Activated B cell treated with CpG ODN at 0.5 μM for 24 hours (primary cell): ENCODE data around the gene USP37. TPM values are rescaled to one million over a fixed set of nuclear protein-coding genes. Genes with fewer than 3 reads are reported as not detected.

Experiments
- ATAC-seq: fragments of 200-7000 bp; cut with Tn5 transposase; one replicate; pipeline ENCODE4 v1.10.0; 2021; ENCODE audit warnings: low read depth, mild to moderate bottlenecking, moderate library complexity
- CTCF ChIA-PET: fragments of 350-600 bp; sonication (Branson Sonifier 250); formaldehyde crosslinking; loops from one replicate; lab custom pipeline; 2021; ENCODE audit warnings: antibody characterized with exemption; lab: Charles Lee
- POLR2A ChIA-PET: fragments of 350-600 bp; sonication (Branson Sonifier 250); formaldehyde crosslinking; loops from one replicate; lab custom pipeline; 2021; ENCODE audit warnings: antibody characterized with exemption; lab: Charles Lee
- DNase-seq: peaks from one replicate; pipeline ENCODE4 v3.0.0; 2022
- H3K27ac Mint-ChIP-seq: one replicate; pipeline ENCODE4 v1.8.0; 2020; ENCODE audit warnings: mixed read lengths
- H3K27me3 Mint-ChIP-seq: one replicate; pipeline ENCODE4 v1.8.0; 2021; ENCODE audit warnings: mixed read lengths
- H3K36me3 Mint-ChIP-seq: one replicate; pipeline ENCODE4 v1.8.0; 2021; ENCODE audit warnings: low read depth, mixed read lengths
- H3K4me1 Mint-ChIP-seq: one replicate; pipeline ENCODE4 v1.8.0; 2021; ENCODE audit warnings: mixed read lengths
- H3K4me3 Mint-ChIP-seq: one replicate; pipeline ENCODE4 v1.8.0; 2020; ENCODE audit warnings: mild to moderate bottlenecking, mixed read lengths
- H3K9me3 Mint-ChIP-seq: one replicate; pipeline ENCODE4 v1.8.0; 2020; ENCODE audit warnings: mixed read lengths
- CTCF ChIP-seq: fragments of 200-600 bp; IDR thresholded peaks from one replicate; pipeline ENCODE4 v1.8.0; 2022; ENCODE audit warnings: antibody characterized with exemption, mild to moderate bottlenecking
- intact Hi-C: fragments of 100-400 bp; cut with micrococcal nuclease; formaldehyde crosslinking; loops from one replicate; pipeline ENCODE4 v1.15.1; 2024
- total RNA-seq: library from RNA; stranded (reverse); gene quantifications from 2 replicates; pipeline ENCODE4 v1.2.3, GENCODE V29; 2022

Gene USP37
- total RNA-seq, 1 donor from 2014 or later: 23.1 TPM

GRCh38 chr2:218422403-218423086 lies 145.6 kb downstream of the USP37 start:
- no peak overlapping the region for H3K4me3 Mint-ChIP-seq
- H3K36me3 Mint-ChIP-seq: no peaks in the 10 kb centered on the region
- ChIA-PET CTCF (no interaction called here), POLR2A (no interaction called here)
- ATAC-seq (no peak), DNase-seq (no peak)
- H3K27me3 Mint-ChIP-seq: no peaks in the 10 kb centered on the region
- H3K27ac Mint-ChIP-seq: no peak overlapping the region
- no peak for TF ChIP-seq CTCF
- no peaks in the 10 kb centered on the region for H3K9me3 Mint-ChIP-seq
- intact Hi-C loops: no loop called here
- H3K4me1 Mint-ChIP-seq: no peaks in the 10 kb centered on the region

- Mint-ChIP-seq H3K27me3 (no peaks in the 10 kb centered on the region), H3K27ac (no peak overlapping the region), H3K4me1 (no peaks in the 10 kb centered on the region), H3K9me3 (no peaks in the 10 kb centered on the region), H3K4me3 (no peak overlapping the region), H3K36me3 (no peaks in the 10 kb centered on the region)
- intact Hi-C loops: no loop called here
- ATAC-seq: no peak
- ChIA-PET POLR2A (interaction anchor here (0.7 kb wide), 2 partner anchors 56 to 488 kb away, joined by 3 to 11 read pairs; no protein-coding TSS in a partner anchor), CTCF (no interaction called here)
- no peak for DNase-seq
- TF ChIP-seq CTCF: no peak
These were observed 147.1 kb downstream of the USP37 start for GRCh38 chr2:218421027-218421426.

- CTCF ChIA-PET: no interaction called here
- Mint-ChIP-seq H3K9me3 (no peaks in the 10 kb centered on the region), H3K4me1 (no peaks in the 10 kb centered on the region)
These were observed 148.4 kb downstream of the USP37 start for GRCh38 chr2:218419630-218420216.

GRCh38 chr2:218418717-218419458 lies 149.3 kb downstream of the USP37 start, which contains the start of gene VIL1:
VIL1 (plus strand) TSS chr2:218419123; CDS start chr2:218423779, 4,656 bp downstream.
- no peak for ATAC-seq
- POLR2A ChIA-PET: no interaction called here

More at GRCh38 chr2:218419630-218420216, 148.4 kb downstream of the USP37 start:
- ATAC-seq (no peak), DNase-seq (no peak)
- H3K27me3 Mint-ChIP-seq: no peaks in the 10 kb centered on the region
- H3K36me3 Mint-ChIP-seq: no peaks in the 10 kb centered on the region
- TF ChIP-seq CTCF: no peak
- H3K4me3 Mint-ChIP-seq: no peak overlapping the region
- intact Hi-C loops: no loop called here
- POLR2A ChIA-PET: interaction anchor here (0.7 kb wide), 1 partner anchor 88 kb away, joined by 5 read pairs; no protein-coding TSS in a partner anchor
- H3K27ac Mint-ChIP-seq: no peak overlapping the region

More at GRCh38 chr2:218418717-218419458, 149.3 kb downstream of the USP37 start, which contains the start of gene VIL1:
- no peak within 1 kb of the TSS for H3K4me3 Mint-ChIP-seq
- H3K27ac Mint-ChIP-seq: no peak within 1 kb of the TSS
- no peaks in the 10 kb centered on the region for H3K4me1 Mint-ChIP-seq
- no peaks in the 10 kb centered on the region for H3K9me3 Mint-ChIP-seq
- intact Hi-C loops: no loop called here
- TF ChIP-seq CTCF: no peak
- CTCF ChIA-PET: no interaction called here
- H3K27me3 Mint-ChIP-seq: no peaks in the 10 kb centered on the region
- no peaks in the 10 kb centered on the region for H3K36me3 Mint-ChIP-seq
- no peak for DNase-seq
